Hepatocyte (in vitro differentiated cells): Measurements from ENCODE around the gene RNF149.

Experiments
- EZH2 ChIP-seq: fragments of 200-600 bp; sonication (generic); IDR thresholded peaks from 2 replicates; pipeline ENCODE4 v1.6.1; 2016; ENCODE audit warnings: antibody characterized with exemption, mild to moderate bottlenecking, borderline replicate concordance
- EZH2phosphoT487 ChIP-seq: fragments of 200-600 bp; sonication (generic); IDR thresholded peaks from one replicate; pipeline ENCODE4 v1.6.1; 2018; ENCODE audit warnings: antibody characterized with exemption, mild to moderate bottlenecking, low read depth, moderate library complexity; ENCODE audit not compliant: unreplicated experiment, severe bottlenecking
- TF ChIP-seq, protein P1 (sequence below): fragments of 200-600 bp; sonication (generic); IDR thresholded peaks from 2 replicates; pipeline ENCODE4 v1.5.1; 2016; ENCODE audit warnings: antibody characterized with exemption, mild to moderate bottlenecking; ENCODE audit not compliant: poor library complexity

DNA sequence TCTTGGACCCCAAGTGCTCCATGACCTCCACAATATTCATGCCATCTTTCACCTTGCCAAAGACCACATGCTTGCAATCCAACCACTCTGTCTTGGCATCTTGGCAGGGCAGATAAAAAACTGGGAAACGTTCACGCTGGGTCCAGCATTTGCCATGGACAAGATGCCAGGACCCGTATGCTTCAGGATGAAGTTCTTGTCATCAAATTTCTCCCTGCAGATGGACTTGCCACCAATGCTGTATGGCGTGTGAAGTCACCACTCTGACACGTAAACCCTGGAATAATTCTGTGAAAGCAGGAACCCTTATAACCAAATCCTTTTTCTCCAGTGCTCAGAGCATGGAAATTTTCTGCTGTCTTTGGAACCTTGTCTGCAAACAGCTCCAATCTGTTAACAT lies 34.4 kb downstream of the RNF149 start:
- TF ChIP-seq, protein P1, sequence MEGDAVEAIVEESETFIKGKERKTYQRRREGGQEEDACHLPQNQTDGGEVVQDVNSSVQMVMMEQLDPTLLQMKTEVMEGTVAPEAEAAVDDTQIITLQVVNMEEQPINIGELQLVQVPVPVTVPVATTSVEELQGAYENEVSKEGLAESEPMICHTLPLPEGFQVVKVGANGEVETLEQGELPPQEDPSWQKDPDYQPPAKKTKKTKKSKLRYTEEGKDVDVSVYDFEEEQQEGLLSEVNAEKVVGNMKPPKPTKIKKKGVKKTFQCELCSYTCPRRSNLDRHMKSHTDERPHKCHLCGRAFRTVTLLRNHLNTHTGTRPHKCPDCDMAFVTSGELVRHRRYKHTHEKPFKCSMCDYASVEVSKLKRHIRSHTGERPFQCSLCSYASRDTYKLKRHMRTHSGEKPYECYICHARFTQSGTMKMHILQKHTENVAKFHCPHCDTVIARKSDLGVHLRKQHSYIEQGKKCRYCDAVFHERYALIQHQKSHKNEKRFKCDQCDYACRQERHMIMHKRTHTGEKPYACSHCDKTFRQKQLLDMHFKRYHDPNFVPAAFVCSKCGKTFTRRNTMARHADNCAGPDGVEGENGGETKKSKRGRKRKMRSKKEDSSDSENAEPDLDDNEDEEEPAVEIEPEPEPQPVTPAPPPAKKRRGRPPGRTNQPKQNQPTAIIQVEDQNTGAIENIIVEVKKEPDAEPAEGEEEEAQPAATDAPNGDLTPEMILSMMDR = no peak
- TF ChIP-seq EZH2phosphoT487 = no peak
- no peak for TF ChIP-seq EZH2
